Skeletal muscle tissue (tissue), 2 donors: Measurements from ENCODE around the gene RNU7-1. TPM values are rescaled to one million over a fixed set of nuclear protein-coding genes. Genes with fewer than 3 reads are reported as not detected.

Source experiments
- small RNA-seq: library from RNA; depleted of rRNA; stranded (forward); fragments of <200 nt; gene quantifications from one replicate; pipeline ENCODE3, GENCODE V24; 2014
- total RNA-seq: library from RNA; depleted of rRNA; stranded (reverse); fragments of >200 nt; gene quantifications from one replicate; pipeline ENCODE4 v1.2.3, GENCODE V29; 2014

Gene RNU7-1
- total RNA-seq, 1 donor from 2014 or later: not detected

Small RNA genes within 50 kb of the gene (small RNA-seq; reads per million reads assigned to genes)
- 19.2 reads per million, percentile 93 among the genes with 10 or more reads in this experiment for gene MIR141
- gene MIR200C: 2.2 reads per million, percentile 86 among the genes with 10 or more reads in this experiment
- gene RNU7-1: not detected
- gene SCARNA12: 0.09 reads per million

Other genes with a start within 250 kb of the RNU7-1 start
- under 0.01 TPM for gene PIANP, start 243.0 kb upstream of the RNU7-1 start, total RNA-seq
- 30.8 TPM for gene COPS7A, start 219.8 kb upstream of the RNU7-1 start, total RNA-seq
- 73.6 TPM for gene MLF2, start 190.7 kb upstream of the RNU7-1 start, total RNA-seq
- 40.2 TPM for gene PTMS, start 177.5 kb upstream of the RNU7-1 start, total RNA-seq
- not detected for gene LAG3, start 171.3 kb upstream of the RNU7-1 start, total RNA-seq
- gene CD4, start 154.3 kb upstream of the RNU7-1 start, total RNA-seq: 6.8 TPM
- 8.9 TPM for gene GPR162, start 122.0 kb upstream of the RNU7-1 start, total RNA-seq
- 19.8 TPM for gene P3H3, start 115.4 kb upstream of the RNU7-1 start, total RNA-seq
- 3.7 TPM for gene GNB3, start 102.9 kb upstream of the RNU7-1 start, total RNA-seq
- gene CDCA3, start 92.5 kb upstream of the RNU7-1 start, total RNA-seq: 3.1 TPM
- 61.6 TPM for gene USP5, start 91.7 kb upstream of the RNU7-1 start, total RNA-seq
- 1,878 TPM for gene TPI1, start 76.3 kb upstream of the RNU7-1 start, total RNA-seq
- 3.1 TPM for gene SPSB2, start 70.5 kb upstream of the RNU7-1 start, total RNA-seq
- 12.5 TPM for gene LRRC23, start 39.0 kb upstream of the RNU7-1 start, total RNA-seq
- gene ENO2, start 29.2 kb upstream of the RNU7-1 start, total RNA-seq: 2.6 TPM
- 7.3 TPM for gene ATN1, start 15.9 kb upstream of the RNU7-1 start, total RNA-seq
- 205 TPM for gene C12orf57, start 206 bp downstream of the RNU7-1 start, total RNA-seq
- gene PTPN6, start 7.5 kb downstream of the RNU7-1 start, total RNA-seq: 7.8 TPM
- gene PHB2, start 26.8 kb downstream of the RNU7-1 start, total RNA-seq: 273 TPM
- 28.2 TPM for gene EMG1, start 27.1 kb downstream of the RNU7-1 start, total RNA-seq
- 14.6 TPM for gene LPCAT3, start 74.7 kb downstream of the RNU7-1 start, total RNA-seq
- gene C1S, start 116.9 kb downstream of the RNU7-1 start, total RNA-seq: 89.8 TPM
- gene C1R, start 148.6 kb downstream of the RNU7-1 start, total RNA-seq: 76.7 TPM
- 10.4 TPM for gene C1RL, start 165.4 kb downstream of the RNU7-1 start, total RNA-seq
- not detected for gene RBP5, start 185.1 kb downstream of the RNU7-1 start, total RNA-seq
- 15.1 TPM for gene CLSTN3, start 186.6 kb downstream of the RNU7-1 start, total RNA-seq
- gene PEX5, start 245.9 kb downstream of the RNU7-1 start, total RNA-seq: 39.7 TPM